GM19395 (cell line): ENCODE results near the gene FAXC.
"Not testable (repeated sequence)": the region's sequence is repeated elsewhere in the genome, so short reads cannot be mapped to it uniquely, and the experiment has no call there.

Source experiments
- ATAC-seq: cut with Tn5 transposase; IDR thresholded peaks from one replicate; pipeline ENCODE4 v1.9.1; 2021; ENCODE audit warnings: mild to moderate bottlenecking, moderate library complexity; ENCODE audit not compliant: unreplicated experiment

The FAXC gene

DNA sequence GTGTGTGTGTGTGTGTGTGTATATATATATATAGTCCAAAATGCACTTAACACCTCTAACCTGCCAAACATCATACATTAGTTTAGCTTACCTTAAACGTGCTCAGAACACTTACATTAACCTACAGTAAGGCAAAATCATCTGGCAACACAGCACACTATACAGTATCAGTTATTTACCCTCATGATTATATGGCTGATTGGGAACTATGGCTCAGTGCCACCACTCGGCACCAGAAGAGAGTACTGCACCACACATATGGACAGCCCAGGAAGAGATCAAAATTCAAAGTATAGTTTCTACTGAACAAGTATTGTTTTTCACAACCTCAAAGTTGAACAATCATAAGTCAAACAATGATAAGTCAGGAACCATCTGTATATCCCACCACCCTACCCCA is 59.8 kb downstream of the FAXC start:
- no peak for ATAC-seq

DNA sequence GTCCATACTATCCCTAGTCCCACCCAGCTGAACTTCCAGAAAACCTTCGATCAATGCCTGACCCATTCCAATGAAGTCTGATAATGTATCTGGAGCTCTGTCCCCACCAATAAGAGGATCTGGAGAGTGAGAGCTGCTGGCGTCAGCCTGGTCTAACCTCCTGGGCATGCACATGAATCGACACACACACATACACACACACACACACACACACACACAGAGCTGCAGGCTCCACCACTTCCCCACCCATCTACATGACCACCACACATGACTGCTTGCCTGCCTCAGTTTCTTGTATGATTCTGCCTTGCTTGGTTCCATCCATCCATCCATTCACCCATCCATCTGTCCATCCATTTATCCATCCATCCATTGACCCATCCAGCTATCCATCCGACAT is 60.8 kb downstream of the FAXC start:
- ATAC-seq = no peak

- no peak for ATAC-seq
Observed at GRCh38 chr6:99287523-99287922, 62.0 kb downstream of the FAXC start.

DNA sequence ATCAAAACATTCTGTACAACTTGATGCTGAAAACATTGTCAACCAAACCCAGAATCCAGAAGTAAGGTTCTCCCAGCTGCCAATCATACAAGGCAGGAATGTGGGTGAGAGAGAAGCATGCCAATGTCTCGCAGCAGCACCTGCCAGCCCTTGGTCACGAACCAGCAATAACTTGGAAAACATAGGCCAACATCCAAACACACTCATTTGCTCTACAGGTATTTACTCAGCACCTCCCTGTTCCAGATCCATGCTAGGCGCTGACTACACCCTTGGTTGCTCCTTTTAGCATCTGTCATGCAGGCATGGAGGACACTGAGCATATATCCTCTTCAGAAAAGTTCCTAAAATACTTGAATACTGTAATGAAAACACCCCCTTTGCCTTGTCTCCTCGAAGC is 63.6 kb downstream of the FAXC start:
- no peak for ATAC-seq

DNA sequence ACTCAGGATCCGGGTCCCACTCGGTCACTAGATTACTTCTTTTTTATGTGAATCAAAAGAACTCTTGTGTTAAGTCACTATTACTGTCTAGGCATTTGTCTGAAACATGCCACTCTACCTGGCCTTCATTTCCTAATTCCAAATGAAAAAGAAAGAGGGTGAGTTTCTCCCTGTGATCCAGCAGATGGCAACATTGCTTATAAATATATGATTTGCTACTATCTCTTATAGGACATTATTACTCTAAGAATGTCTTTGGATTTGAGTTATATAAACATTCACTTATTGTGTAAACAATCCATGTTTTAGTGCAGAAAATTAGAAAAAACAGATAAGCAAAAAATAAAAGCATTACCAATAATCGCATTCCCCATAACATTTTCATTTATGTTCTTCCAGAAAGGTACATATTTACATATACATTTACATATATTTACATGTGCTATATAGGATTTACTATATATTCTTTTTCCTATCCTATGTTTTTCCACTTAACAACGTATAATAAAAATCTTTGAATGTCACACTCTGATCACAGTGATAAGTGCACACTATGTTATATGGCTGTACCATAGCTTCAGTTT is 66.9 kb downstream of the FAXC start:
- ATAC-seq = peak; percentile 75

GRCh38 chr6:99276747-99277146 is 72.7 kb downstream of the FAXC start:
- no peak for ATAC-seq

DNA sequence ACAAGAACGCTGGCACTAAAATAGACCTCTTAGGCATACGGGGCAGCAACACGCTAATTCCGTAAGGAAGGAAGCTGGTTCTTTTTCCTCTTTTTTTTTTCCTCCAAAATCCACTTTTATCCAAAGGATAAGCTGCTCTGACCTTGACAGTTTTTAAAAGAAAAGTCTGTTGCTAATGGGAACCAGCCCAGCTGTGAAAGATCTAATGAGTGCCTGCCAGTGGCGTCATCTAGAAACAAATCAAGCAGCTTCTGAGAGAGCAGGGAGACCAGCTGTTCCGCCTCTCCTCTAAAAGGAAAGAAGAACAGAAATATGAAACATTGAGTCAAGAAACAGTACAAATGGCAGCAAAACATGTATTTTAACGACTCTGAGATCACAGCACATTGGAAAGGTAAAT is 78.6 kb downstream of the FAXC start:
- no peak for ATAC-seq

GRCh38 chr6:99270030-99270429 is 79.4 kb downstream of the FAXC start:
- no peak for ATAC-seq

DNA sequence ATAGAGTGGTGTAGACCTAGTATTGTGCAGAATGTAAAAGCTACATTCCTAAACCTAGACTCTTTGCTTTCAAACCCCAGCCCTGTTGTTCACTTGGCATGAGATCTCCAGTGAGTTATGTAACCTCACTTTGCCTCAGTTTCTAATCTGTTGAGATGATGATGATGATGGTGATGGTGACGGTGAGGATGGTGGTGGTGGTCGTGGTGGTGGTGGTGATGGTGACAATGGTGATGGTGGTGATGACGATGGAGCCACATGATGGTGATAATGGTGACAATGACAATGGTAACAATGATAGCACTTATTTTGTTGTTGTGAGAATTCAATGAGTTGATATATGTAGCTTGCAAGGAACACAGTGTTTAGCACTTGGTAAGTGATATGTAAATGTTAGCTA is 80.3 kb downstream of the FAXC start:
- no peak for ATAC-seq

DNA sequence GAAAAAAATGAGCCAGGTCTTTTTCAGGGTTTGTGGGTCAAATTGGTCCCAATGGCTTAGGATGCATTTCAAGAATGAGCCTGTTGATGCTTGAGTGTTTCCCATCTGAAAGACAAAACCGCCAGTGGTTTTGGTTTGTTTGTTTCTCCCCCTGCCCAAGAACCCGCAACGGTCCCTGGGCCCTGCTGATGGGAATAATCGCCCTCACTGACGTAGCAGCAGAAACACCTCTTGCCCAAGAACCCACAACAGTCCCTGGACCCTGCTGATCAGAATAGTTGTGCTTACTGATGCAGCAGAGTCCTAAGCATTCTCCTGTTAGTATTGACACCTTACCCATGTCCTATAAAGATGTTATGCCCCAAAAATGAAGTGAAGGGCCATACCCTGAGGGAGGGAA is 82.5 kb downstream of the FAXC start:
- ATAC-seq = not testable (repeated sequence)

DNA sequence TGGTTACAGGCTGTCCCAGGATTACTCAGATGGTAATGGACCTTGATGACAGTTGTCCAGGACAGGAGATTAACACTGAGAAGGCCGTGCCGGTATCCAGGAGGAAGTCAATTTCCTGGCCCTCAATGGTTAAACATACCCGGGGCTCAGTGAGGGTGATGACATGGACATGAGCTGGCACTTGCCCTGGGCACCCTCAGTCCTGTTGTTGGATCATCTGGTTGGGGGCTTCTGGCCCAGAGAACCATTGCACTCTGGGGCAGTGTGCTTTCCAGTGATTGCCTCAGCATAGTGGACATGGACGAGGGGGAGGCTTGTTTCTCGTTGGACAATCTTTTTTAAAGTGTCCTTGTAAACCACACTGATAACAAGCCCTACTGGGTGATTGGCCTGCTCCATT is 84.0 kb downstream of the FAXC start:
- ATAC-seq = not testable (repeated sequence)

DNA sequence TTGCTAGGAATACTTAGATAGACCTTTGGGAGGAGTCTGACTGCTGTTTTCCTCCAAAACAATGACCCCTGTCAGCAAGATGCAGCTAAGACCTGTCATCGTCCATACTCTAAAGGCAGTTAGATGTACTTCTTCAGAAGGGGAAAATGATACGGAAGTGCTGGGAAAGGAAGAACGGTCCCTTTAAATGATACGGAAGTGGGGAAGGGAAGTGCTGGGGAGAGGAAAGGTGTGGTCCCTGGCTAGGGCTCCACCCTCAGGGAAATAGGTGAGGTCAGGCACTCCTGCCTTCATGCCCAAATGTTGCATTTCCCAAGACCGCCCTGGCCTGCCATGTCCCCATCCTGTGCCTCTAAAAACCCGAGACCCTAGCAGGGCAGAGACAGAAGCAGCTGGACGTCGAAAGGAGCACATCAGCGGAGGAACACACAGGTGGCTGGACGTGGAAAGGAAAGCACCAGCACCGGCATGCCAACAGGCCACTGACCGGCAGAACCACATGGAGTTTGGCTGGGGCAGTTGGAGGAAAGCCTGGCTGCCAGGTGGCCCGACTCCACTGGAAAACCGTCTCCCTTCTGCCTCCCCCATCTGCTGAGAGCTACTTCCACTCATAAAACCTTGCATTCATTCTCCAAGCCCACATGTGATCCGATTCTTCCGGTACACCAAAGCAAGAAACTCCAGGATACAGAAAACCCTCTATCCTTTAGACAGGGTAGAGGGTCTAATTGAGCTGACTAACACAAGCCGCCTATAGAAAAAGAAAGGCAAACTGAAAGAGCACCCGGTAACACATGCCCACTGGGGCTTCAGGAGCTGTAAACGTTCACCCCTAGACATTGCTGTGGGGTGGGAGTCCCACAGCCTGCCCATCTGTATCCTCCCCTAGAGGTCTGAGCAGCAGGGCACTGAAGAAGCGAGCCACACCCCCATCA is 94.6 kb downstream of the FAXC start:
- ATAC-seq = no peak

GRCh38 chr6:99253271-99253670 is 96.2 kb downstream of the FAXC start:
- no peak for ATAC-seq

DNA sequence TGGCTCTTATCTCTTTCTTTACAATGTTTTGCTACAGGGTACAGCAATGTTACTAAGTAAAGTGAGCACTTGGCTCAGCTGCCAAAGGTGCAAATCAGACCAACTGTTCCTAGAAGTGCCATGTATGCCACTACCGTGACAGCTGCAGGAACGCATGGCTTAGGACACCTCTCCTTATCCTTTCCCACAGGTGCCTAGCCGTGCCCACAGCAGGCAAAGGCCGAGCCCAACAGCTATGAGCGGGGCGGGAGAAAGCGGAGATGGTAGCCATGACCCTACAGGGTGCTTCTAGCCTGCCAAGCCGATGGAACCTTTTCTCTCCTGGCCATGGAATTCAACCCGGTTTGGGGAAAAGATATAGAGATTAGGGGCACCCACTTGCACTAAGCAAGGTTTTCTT is 97.1 kb downstream of the FAXC start:
- no peak for ATAC-seq

DNA sequence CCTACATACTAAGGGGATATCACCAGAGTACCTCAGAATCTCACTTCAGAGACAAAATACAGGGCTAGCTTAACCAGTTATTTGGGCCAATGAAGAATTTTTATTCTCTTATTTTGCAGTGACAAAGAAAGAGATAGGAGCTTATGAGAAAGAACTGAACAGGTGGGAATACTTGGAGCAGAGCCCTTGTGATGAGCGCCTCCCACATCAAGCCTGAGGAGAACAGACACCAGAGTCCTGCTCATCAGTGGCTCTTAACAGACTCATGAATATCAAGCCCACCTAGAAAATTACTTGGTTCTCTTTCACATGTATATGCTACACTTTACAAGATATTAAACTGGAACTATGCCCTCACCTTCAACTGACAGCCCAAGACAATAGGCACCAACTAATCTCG is 99.0 kb downstream of the FAXC start:
- ATAC-seq = no peak

- no peak for ATAC-seq
Observed at GRCh38 chr6:99246602-99247001, 102.9 kb downstream of the FAXC start.

DNA sequence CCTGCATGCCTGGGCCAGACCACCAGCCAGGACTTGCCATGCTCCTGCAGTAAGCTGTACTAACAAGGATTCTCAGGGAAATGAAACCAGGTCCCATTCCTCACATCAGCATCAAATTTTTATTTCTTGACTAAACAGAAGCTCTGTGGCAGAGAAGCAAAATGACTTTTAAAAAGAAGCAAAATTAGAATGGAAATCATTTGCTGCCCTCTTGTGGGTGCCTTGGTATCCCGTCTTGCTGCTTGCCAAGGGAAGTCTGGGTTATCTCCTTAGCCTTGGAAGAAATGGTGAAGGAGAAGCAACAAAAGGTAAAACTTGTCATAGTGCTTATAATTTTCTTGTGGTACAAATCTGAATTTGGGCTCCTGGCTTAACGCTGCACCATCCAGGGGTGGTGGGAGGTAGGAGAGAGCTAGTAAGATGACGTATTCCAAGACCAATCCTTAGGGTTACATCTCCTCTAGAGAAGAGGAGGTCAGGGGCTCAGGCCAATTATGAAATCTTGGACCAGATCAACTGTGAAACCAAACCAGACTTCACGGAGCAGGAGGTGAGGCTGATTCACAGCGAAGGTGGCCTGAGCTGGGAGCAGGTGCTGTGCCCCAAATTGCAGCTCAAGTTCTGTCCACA is 107.5 kb downstream of the FAXC start:
- ATAC-seq = no peak

GRCh38 chr6:99236010-99236409 is 113.5 kb downstream of the FAXC start:
- no peak for ATAC-seq

GRCh38 chr6:99233219-99233618 is 116.3 kb downstream of the FAXC start:
- ATAC-seq = no peak

GRCh38 chr6:99232056-99232455 is 117.4 kb downstream of the FAXC start:
- no peak for ATAC-seq

- no peak for ATAC-seq
Observed at GRCh38 chr6:99225172-99225571, 124.3 kb downstream of the FAXC start.
